GM19467 (cell line): ENCODE measurements around the gene BRCC3.
"Not testable (repeated sequence)": the region's sequence is repeated elsewhere in the genome, so short reads cannot be mapped to it uniquely, and the experiment has no call there.

ENCODE experiments used
- ATAC-seq: cut with Tn5 transposase; IDR thresholded peaks from one replicate; pipeline ENCODE4 v1.9.1; 2021; ENCODE audit warnings: mild to moderate bottlenecking, moderate library complexity; ENCODE audit not compliant: unreplicated experiment

The BRCC3 gene

DNA sequence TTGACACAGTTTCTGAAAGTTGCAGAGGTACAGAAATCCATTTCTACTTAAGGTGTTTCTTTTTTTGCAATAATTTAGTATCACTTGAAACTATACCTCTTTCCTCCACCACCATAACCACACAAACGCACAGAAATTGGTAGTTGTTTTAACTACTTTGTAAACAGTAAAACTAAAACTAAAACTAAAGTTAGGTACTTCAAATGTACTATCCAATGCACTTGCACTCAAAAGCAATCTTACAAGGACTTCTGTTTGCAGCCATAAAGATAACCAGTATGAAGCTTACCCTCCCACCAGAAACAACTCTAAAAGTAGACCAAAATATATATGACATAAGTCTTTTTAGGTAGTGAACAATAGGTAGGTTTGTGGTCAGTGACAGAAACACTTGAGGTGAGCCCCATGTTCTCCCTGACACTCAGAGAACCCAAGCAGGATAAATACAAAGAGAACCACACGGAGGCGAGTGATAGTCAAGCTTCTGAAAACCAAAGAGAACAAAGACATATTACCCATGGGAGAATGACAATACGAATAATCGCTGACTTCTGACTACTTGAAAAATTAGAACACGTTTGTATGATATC, 72.7 kb downstream of the BRCC3 start:
- no peak for ATAC-seq

GRCh38 chrX:155144926-155145325, 73.6 kb downstream of the BRCC3 start:
- no peak for ATAC-seq

DNA sequence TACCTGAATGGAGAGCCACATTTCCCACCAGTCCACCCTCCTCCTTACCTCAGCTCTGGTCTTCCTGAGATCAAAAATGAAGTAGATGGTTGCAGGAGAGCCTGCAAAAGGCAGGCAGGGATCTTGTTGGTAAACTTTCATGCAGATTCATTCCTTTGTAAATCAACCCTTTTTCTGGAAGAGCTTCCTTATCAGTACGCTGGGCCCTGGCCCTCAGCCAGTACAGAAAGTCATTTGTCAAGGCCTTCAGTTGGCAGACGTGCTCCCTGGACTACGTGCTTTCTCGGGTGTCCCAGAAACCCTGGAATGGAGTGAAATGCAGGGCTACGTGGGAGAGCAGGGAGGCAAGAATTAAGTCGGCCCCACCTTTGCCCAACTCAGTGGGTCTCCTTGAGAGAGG, 76.3 kb downstream of the BRCC3 start:
- not testable (repeated sequence) for ATAC-seq

DNA sequence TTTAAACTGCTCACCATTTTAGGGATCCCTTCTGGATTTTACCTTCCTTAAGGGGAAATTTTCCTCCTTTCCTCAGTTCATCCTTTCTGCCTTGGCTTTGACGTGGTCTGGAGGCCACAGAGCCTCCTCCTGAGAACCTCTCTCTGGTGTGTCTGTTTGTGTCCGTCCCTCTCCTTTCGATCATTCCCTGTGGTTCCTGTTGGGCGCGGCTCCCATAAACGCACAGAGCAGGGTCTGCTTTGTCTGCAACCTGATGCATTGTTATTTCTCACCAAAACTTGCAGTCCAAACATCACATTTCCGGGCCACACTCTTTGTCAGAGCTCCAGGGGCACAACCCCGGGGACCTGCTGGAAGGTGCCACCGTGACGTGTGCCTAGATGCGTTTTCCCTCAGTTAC, 76.9 kb downstream of the BRCC3 start:
- ATAC-seq, result not testable (repeated sequence)

DNA sequence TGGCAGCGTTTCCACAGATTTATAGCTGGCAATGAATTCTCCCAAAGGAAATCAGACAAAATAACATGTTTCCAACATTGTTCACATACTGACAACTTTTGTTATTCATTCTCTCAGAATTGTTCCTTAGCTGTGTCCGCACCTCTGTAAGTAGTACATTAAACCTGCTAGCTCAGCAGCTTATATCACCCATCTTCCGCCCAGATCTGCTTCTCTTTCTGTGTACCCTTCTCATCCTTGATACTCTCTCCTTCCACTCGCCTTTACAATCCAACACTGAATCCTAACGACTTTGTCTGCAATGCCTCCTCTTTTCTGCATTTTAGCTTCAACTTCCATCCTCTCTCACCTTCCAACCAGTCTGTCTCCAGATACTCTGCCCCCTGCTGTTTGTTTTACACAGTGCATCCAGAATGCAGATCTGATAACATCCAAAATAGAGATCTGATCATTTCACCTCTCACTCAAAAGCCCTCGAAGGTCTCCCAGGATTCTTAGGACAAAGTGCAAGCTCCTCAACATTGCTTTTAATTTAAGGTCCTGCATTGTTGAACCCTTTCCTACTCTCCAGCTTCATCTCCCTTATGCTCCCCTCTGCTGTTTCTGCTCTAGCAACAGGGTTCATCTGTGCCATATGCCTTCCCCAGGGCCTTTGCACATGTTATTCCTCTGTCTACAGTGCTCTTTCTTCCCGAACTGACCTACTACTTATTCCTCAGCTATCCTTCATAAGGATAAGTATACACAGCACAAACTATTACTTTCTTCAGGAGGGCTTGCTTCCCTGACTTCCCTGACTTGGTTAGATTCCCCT, 77.6 kb downstream of the BRCC3 start:
- ATAC-seq, result no peak

GRCh38 chrX:155169881-155170280, 98.6 kb downstream of the BRCC3 start:
- no peak for ATAC-seq
